Measurements from ENCODE around the gene BCKDHB.

Gene BCKDHB

GRCh38 chr6:80165143-80165542 is 58.7 kb downstream of the BCKDHB start:
- no peak overlapping the region for H3K27ac Mint-ChIP-seq
- peaks cover 6% of the 10 kb centered on the region for H3K36me3 Mint-ChIP-seq (ENCODE audit: low read depth)
- H3K27me3 Mint-ChIP-seq = no peaks in the 10 kb centered on the region
- H3K4me1 Mint-ChIP-seq (ENCODE audit: low read depth) = peaks cover 4% of the 10 kb centered on the region
- H3K9me3 Mint-ChIP-seq = no peaks in the 10 kb centered on the region
- intact Hi-C loops (cut with micrococcal nuclease) = no loop called here
- no peak overlapping the region for H3K4me3 Mint-ChIP-seq

GRCh38 chr6:80165819-80166218 is 59.3 kb downstream of the BCKDHB start:
- Mint-ChIP-seq H3K9me3 (no peaks in the 10 kb centered on the region), H3K4me3 (no peak overlapping the region), H3K36me3 (ENCODE audit: low read depth) (peaks cover 6% of the 10 kb centered on the region), H3K4me1 (ENCODE audit: low read depth) (peaks cover 4% of the 10 kb centered on the region), H3K27ac (no peak overlapping the region), H3K27me3 (no peaks in the 10 kb centered on the region)
- intact Hi-C loops (cut with micrococcal nuclease) = no loop called here

- Mint-ChIP-seq H3K27ac (no peak overlapping the region), H3K4me3 (no peak overlapping the region), H3K36me3 (ENCODE audit: low read depth) (peaks cover 12% of the 10 kb centered on the region), H3K9me3 (no peaks in the 10 kb centered on the region), H3K27me3 (no peaks in the 10 kb centered on the region), H3K4me1 (ENCODE audit: low read depth) (peaks cover 9% of the 10 kb centered on the region)
- intact Hi-C loops (cut with micrococcal nuclease) = no loop called here
Observed at GRCh38 chr6:80170433-80170832, 64.0 kb downstream of the BCKDHB start.

- peaks cover 5% of the 10 kb centered on the region for H3K36me3 Mint-ChIP-seq (ENCODE audit: low read depth)
- H3K9me3 Mint-ChIP-seq = no peaks in the 10 kb centered on the region
- no peak overlapping the region for H3K4me3 Mint-ChIP-seq
- no peaks in the 10 kb centered on the region for H3K27me3 Mint-ChIP-seq
- intact Hi-C loops (cut with micrococcal nuclease) = no loop called here
- no peak overlapping the region for H3K27ac Mint-ChIP-seq
- H3K4me1 Mint-ChIP-seq (ENCODE audit: low read depth) = peaks cover 5% of the 10 kb centered on the region
Observed at GRCh38 chr6:80173411-80173810, 66.9 kb downstream of the BCKDHB start.

- H3K27ac Mint-ChIP-seq = no peak overlapping the region
- intact Hi-C loops (cut with micrococcal nuclease) = no loop called here
- peaks cover 5% of the 10 kb centered on the region for H3K36me3 Mint-ChIP-seq (ENCODE audit: low read depth)
- no peak overlapping the region for H3K4me3 Mint-ChIP-seq
- no peaks in the 10 kb centered on the region for H3K9me3 Mint-ChIP-seq
- no peaks in the 10 kb centered on the region for H3K27me3 Mint-ChIP-seq
- peaks cover 5% of the 10 kb centered on the region for H3K4me1 Mint-ChIP-seq (ENCODE audit: low read depth)
Observed at GRCh38 chr6:80174900-80175572, 68.6 kb downstream of the BCKDHB start.

- Mint-ChIP-seq H3K27ac (no peak overlapping the region), H3K36me3 (ENCODE audit: low read depth) (no peaks in the 10 kb centered on the region), H3K4me3 (no peak overlapping the region), H3K9me3 (peaks cover 1% of the 10 kb centered on the region), H3K27me3 (no peaks in the 10 kb centered on the region), H3K4me1 (ENCODE audit: low read depth) (peaks cover 5% of the 10 kb centered on the region)
- intact Hi-C loops (cut with micrococcal nuclease) = no loop called here
Observed at GRCh38 chr6:80179695-80180094, 73.2 kb downstream of the BCKDHB start.

DNA sequence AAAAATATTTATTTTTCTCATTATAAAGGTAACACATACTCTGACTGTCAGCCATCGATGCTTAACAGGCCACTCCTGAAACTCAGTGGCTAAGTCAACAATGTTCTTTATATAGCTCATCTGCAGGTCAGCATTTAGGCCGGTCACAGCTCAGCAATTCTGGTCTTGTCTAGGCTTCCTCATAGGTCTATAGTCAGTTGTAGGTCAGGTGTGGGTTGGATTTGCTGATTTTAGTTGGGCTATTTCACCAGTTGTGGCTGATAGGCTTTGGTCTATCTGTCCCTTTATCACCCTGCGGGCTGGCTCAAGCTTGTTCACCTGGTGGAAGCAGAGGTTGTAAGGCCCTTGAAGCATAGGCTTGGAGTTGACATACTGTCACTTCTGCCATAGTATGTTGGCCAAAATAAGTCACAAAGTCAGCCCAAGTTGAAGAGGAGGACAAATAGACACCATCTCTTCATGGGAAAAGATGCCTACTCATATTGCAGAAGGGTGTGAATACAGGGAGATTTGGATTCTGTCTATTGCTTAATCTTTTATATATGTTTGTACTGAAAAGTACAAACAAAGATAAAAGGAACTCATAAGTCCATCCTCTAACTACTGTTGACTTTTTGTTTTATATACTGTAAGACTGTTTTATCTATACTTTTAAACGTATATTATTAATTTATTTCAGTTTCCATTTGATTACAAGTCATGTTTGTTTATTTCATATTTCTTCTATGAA is 75.0 kb downstream of the BCKDHB start:
- Mint-ChIP-seq H3K4me3 (no peak overlapping the region), H3K27me3 (no peaks in the 10 kb centered on the region), H3K4me1 (ENCODE audit: low read depth) (no peaks in the 10 kb centered on the region), H3K27ac (no peak overlapping the region), H3K36me3 (ENCODE audit: low read depth) (no peaks in the 10 kb centered on the region), H3K9me3 (peaks cover 12% of the 10 kb centered on the region)
- intact Hi-C loops (cut with micrococcal nuclease) = no loop called here

- intact Hi-C loops (cut with micrococcal nuclease) = no loop called here
- Mint-ChIP-seq H3K4me3 (no peak overlapping the region), H3K27ac (no peak overlapping the region), H3K4me1 (ENCODE audit: low read depth) (no peaks in the 10 kb centered on the region), H3K36me3 (ENCODE audit: low read depth) (no peaks in the 10 kb centered on the region), H3K27me3 (no peaks in the 10 kb centered on the region), H3K9me3 (peaks cover 12% of the 10 kb centered on the region)
Observed at GRCh38 chr6:80182308-80182707, 75.8 kb downstream of the BCKDHB start.

DNA sequence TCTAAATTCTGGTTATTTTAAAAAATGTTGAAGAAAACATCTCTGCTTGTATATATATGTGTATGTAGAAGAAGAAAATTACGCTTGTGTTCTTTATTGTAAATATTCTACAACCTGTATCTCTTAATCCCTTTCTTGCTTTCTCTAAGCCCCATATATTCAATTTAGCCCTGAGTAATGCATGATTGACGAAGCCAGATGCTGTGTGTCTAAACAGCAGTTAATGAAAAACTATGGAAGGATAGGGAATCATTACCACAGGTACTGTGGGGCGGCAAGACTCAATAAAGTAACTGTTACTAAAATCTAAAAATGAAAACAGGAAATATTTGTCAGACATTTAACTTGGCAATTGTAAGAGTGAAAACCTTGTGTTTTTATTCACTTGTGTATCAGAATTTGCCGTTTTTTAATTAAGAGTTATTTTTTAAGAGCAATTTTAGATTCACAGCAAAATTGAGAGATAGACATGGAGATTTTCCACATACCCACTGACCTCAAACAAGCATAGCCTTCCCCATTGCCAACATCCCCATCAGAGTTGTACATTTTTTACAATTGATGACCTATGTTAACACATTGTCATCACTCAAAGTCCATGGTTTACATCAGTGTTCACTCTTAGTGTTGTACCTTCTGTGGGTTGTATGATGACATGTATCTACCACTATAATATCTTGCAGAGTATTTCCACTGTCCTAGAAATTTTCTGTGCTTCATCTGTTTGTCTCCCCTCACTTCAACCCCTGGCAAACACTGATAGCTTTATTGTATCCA is 76.7 kb downstream of the BCKDHB start:
- peaks cover 12% of the 10 kb centered on the region for H3K9me3 Mint-ChIP-seq
- H3K27me3 Mint-ChIP-seq = no peaks in the 10 kb centered on the region
- no peaks in the 10 kb centered on the region for H3K4me1 Mint-ChIP-seq (ENCODE audit: low read depth)
- no peaks in the 10 kb centered on the region for H3K36me3 Mint-ChIP-seq (ENCODE audit: low read depth)
- intact Hi-C loops (cut with micrococcal nuclease) = no loop called here
- no peak overlapping the region for H3K27ac Mint-ChIP-seq
- H3K4me3 Mint-ChIP-seq = no peak overlapping the region

DNA sequence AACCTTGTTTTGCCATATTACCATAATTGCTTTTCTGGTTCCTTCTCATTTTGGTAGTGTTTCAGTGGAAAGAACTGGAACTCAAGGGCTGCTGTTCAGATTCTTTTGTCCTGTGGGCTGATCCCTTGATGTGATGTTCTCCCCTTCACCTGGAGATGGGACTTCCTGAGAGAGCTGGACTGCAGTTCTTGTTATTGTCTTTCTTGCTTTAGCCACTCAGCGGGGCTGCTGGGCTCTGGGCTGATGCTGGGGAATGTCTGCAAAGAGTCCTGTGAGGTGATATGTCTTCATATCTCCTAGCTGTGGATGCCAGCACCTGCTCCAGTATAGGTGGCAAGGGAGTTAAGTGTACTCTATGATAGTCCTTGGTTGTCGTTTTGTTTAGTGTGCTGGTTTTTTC is 79.0 kb downstream of the BCKDHB start:
- Mint-ChIP-seq H3K27ac (no peak overlapping the region), H3K36me3 (ENCODE audit: low read depth) (no peaks in the 10 kb centered on the region), H3K4me3 (no peak overlapping the region), H3K4me1 (ENCODE audit: low read depth) (no peaks in the 10 kb centered on the region), H3K27me3 (no peaks in the 10 kb centered on the region), H3K9me3 (peaks cover 12% of the 10 kb centered on the region)
- intact Hi-C loops (cut with micrococcal nuclease) = no loop called here

GRCh38 chr6:80186082-80186481 is 79.6 kb downstream of the BCKDHB start:
- H3K4me1 Mint-ChIP-seq (ENCODE audit: low read depth) = no peaks in the 10 kb centered on the region
- H3K36me3 Mint-ChIP-seq (ENCODE audit: low read depth) = no peaks in the 10 kb centered on the region
- H3K4me3 Mint-ChIP-seq = no peak overlapping the region
- peaks cover 12% of the 10 kb centered on the region for H3K9me3 Mint-ChIP-seq
- intact Hi-C loops (cut with micrococcal nuclease) = no loop called here
- no peak overlapping the region for H3K27ac Mint-ChIP-seq
- H3K27me3 Mint-ChIP-seq = no peaks in the 10 kb centered on the region

DNA sequence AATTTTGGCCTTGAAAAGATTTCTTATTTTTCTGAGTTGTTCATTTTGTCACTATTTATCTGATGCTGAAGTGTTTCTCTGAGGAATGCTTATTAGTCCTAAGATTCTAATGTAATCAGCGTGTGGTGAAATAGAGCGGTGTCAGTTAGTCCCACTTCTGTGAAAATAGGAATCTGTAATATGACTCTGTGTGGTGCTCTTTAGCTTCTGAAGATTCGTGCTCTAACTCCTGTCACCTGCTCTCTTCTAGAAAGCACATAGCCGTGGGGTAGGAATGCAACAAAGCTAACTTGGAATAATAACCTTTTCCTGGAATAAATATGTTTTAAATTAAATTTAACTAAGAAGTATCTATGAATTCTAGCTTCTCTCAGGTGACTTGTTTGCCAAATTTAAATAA is 90.4 kb downstream of the BCKDHB start:
- Mint-ChIP-seq H3K36me3 (ENCODE audit: low read depth) (no peaks in the 10 kb centered on the region), H3K27ac (no peak overlapping the region), H3K27me3 (no peaks in the 10 kb centered on the region), H3K4me1 (ENCODE audit: low read depth) (no peaks in the 10 kb centered on the region), H3K4me3 (no peak overlapping the region), H3K9me3 (no peaks in the 10 kb centered on the region)
- intact Hi-C loops (cut with micrococcal nuclease) = no loop called here

DNA sequence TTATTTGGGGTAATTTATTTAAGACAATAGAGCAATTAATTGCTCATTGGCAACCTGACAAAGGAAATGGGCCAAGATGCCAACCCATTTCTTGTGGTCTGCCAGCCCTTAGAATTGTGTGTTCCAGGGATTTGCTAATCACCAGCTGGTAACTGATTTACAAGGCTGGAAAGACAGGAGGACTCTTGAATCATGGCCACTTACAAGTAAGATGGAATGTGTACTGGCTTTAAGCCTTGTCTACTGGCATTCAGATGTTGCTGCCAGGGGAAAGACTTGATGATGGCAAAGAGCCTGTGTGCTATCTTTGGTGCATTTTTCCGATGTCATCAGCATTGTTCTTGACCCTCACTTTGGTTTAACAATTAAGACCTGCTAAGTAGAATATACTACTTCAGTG is 91.0 kb downstream of the BCKDHB start:
- intact Hi-C loops (cut with micrococcal nuclease) = no loop called here
- Mint-ChIP-seq H3K4me1 (ENCODE audit: low read depth) (no peaks in the 10 kb centered on the region), H3K4me3 (no peak overlapping the region), H3K36me3 (ENCODE audit: low read depth) (no peaks in the 10 kb centered on the region), H3K27me3 (no peaks in the 10 kb centered on the region), H3K27ac (no peak overlapping the region), H3K9me3 (no peaks in the 10 kb centered on the region)

GRCh38 chr6:80197986-80198385 is 91.5 kb downstream of the BCKDHB start:
- no peaks in the 10 kb centered on the region for H3K36me3 Mint-ChIP-seq (ENCODE audit: low read depth)
- H3K4me3 Mint-ChIP-seq = no peak overlapping the region
- no peak overlapping the region for H3K27ac Mint-ChIP-seq
- H3K27me3 Mint-ChIP-seq = no peaks in the 10 kb centered on the region
- no peaks in the 10 kb centered on the region for H3K4me1 Mint-ChIP-seq (ENCODE audit: low read depth)
- no peaks in the 10 kb centered on the region for H3K9me3 Mint-ChIP-seq
- intact Hi-C loops (cut with micrococcal nuclease) = no loop called here
